Loucy (cell line): ENCODE results near the gene LIX1.

Experiments
- CTCF ChIP-seq: fragments of 200-600 bp; sonication (generic); conservative IDR thresholded peaks from 2 replicates; pipeline ENCODE4 v1.5.1; 2014; ENCODE audit warnings: mild to moderate bottlenecking, antibody characterized with exemption, low read length
- EZH2phosphoT487 ChIP-seq: fragments of 200-600 bp; IDR thresholded peaks from 2 replicates; pipeline ENCODE4 v1.6.1; 2018; ENCODE audit warnings: antibody characterized with exemption, mild to moderate bottlenecking, moderate library complexity, borderline replicate concordance

DNA sequence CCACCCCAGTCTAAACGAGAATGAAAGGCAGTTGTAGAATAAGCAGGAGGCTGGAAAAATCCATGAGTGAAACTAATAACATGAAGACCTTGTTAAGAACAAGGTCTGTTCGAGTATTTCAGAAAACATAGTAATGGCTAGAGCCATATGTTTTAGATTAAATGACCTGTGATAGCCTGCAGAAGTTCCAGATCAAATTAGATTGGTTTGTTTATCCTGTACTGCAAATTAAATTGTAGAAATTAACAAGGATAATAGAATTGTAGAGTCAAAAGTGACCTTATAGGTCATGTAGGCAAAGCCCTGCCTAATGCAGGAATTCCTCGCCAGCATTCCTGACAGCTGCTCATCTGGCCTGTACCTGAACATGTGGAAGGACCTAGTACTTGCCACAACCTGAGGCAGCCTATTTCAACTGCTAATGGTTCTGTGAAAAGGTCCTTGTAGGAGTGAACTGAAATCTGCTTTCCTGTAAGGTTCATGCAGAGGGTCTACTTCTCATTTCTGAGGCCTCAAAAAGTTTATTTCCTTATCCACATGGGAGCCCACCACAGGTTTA, 17.2 kb downstream of the LIX1 start:
- TF ChIP-seq CTCF (no peak), EZH2phosphoT487 (no peak)
